ENCODE results near the gene CDR2L.
A peak's percentile ranks its signal among the peaks of the same experiment; 100 is the strongest.
"Not testable (repeated sequence)": the region's sequence is repeated elsewhere in the genome, so short reads cannot be mapped to it uniquely, and the experiment has no call there.

Gene CDR2L

GRCh38 chr17:74981318-74981978, 6.0 kb upstream of the CDR2L start:
- no peaks in the 10 kb centered on the region for H3K9me3 Mint-ChIP-seq
- H3K4me1 Mint-ChIP-seq, result peaks cover 26% of the 10 kb centered on the region
- peak overlapping the region; percentile 75 for H3K27ac Mint-ChIP-seq
- no peaks in the 10 kb centered on the region for H3K36me3 Mint-ChIP-seq
- CTCF ChIA-PET, result no interaction called here
- H3K27me3 Mint-ChIP-seq, result peaks cover 85% of the 10 kb centered on the region
- no peak for DNase-seq
- peak overlapping the region; percentile 81 for H3K4me3 Mint-ChIP-seq

GRCh38 chr17:74981979-74982662, 5.3 kb upstream of the CDR2L start:
- DNase-seq, result peak; percentile 88
- Mint-ChIP-seq H3K27me3 (peaks cover 84% of the 10 kb centered on the region), H3K4me3 (peak overlapping the region; percentile 81), H3K27ac (peak overlapping the region; percentile 75), H3K9me3 (no peaks in the 10 kb centered on the region), H3K4me1 (peaks cover 33% of the 10 kb centered on the region), H3K36me3 (no peaks in the 10 kb centered on the region)
- CTCF ChIA-PET, result interaction anchor here (1.3 kb wide), 1 partner anchor 30 kb away, joined by 5 read pairs; the partner anchor contains the start of gene MRPL58

- Mint-ChIP-seq H3K4me1 (peaks cover 35% of the 10 kb centered on the region), H3K27me3 (peaks cover 82% of the 10 kb centered on the region), H3K4me3 (peak overlapping the region; percentile 21)
- CTCF ChIA-PET, result interaction anchor here (1.3 kb wide), 2 partner anchors 22 to 29 kb away, joined by 5 read pairs; partner anchors contain the start of gene MRPL58
- H3K9me3 Mint-ChIP-seq, H3K27ac Mint-ChIP-seq, H3K36me3 Mint-ChIP-seq, DNase-seq: not testable (repeated sequence)
These were observed 4.6 kb upstream of the CDR2L start for GRCh38 chr17:74982663-74983313.

- no peak overlapping the region for H3K27ac Mint-ChIP-seq
- no peak overlapping the region for H3K4me3 Mint-ChIP-seq
- CTCF ChIA-PET, result interaction anchor here (0.7 kb wide), 1 partner anchor 26 kb away, joined by 5 read pairs; no protein-coding TSS in a partner anchor
- no peaks in the 10 kb centered on the region for H3K36me3 Mint-ChIP-seq
- H3K4me1 Mint-ChIP-seq, result peaks cover 35% of the 10 kb centered on the region
- H3K27me3 Mint-ChIP-seq, result peaks cover 89% of the 10 kb centered on the region
- H3K9me3 Mint-ChIP-seq, result no peaks in the 10 kb centered on the region
- no peak for DNase-seq
These were observed 1.2 kb upstream of the CDR2L start for GRCh38 chr17:74986206-74986576.

GRCh38 chr17:74987909-74988711, 678 bp downstream of the CDR2L start:
- Mint-ChIP-seq H3K4me3 (peak overlapping the region; percentile 69), H3K27ac (no peak overlapping the region), H3K4me1 (peaks cover 23% of the 10 kb centered on the region), H3K27me3 (peaks cover 84% of the 10 kb centered on the region), H3K36me3 (no peaks in the 10 kb centered on the region), H3K9me3 (no peaks in the 10 kb centered on the region)
- CTCF ChIA-PET, result interaction anchor here (0.7 to 2.0 kb wide), 7 partner anchors 18 to 74 kb away, joined by 3 to 13 read pairs (median 4); partner anchors contain the start of gene MRPL58
- peak; percentile 60 for DNase-seq

- Mint-ChIP-seq H3K4me1 (peaks cover 22% of the 10 kb centered on the region), H3K27me3 (peaks cover 73% of the 10 kb centered on the region), H3K36me3 (no peaks in the 10 kb centered on the region), H3K27ac (no peak overlapping the region), H3K4me3 (no peak overlapping the region), H3K9me3 (no peaks in the 10 kb centered on the region)
- CTCF ChIA-PET, result interaction anchor here (1.6 kb wide), 1 partner anchor 29 kb away, joined by 8 read pairs; no protein-coding TSS in a partner anchor
- no peak for DNase-seq
These were observed 3.2 kb downstream of the CDR2L start for GRCh38 chr17:74990581-74991105.

- Mint-ChIP-seq H3K27me3 (peaks cover 70% of the 10 kb centered on the region), H3K4me1 (peaks cover 14% of the 10 kb centered on the region), H3K9me3 (no peaks in the 10 kb centered on the region), H3K4me3 (no peak overlapping the region), H3K36me3 (no peaks in the 10 kb centered on the region), H3K27ac (no peak overlapping the region)
- DNase-seq, result no peak
- CTCF ChIA-PET, result interaction anchor here (1.6 kb wide), 2 partner anchors 20 to 32 kb away, joined by 4 to 6 read pairs; partner anchors contain the start of gene MRPL58
These were observed 4.8 kb downstream of the CDR2L start for GRCh38 chr17:74992223-74992622.

GRCh38 chr17:74994440-74994839, 7.0 kb downstream of the CDR2L start:
- no peak overlapping the region for H3K4me3 Mint-ChIP-seq
- H3K27ac Mint-ChIP-seq, result peak overlapping the region; percentile 28
- H3K36me3 Mint-ChIP-seq, result no peaks in the 10 kb centered on the region
- CTCF ChIA-PET, result interaction anchor here (1.1 to 1.9 kb wide), 2 partner anchors 12 to 34 kb away, joined by 3 to 5 read pairs; no protein-coding TSS in a partner anchor
- H3K27me3 Mint-ChIP-seq, result peaks cover 52% of the 10 kb centered on the region
- no peak for DNase-seq
- H3K4me1 Mint-ChIP-seq, result peaks cover 14% of the 10 kb centered on the region
- no peaks in the 10 kb centered on the region for H3K9me3 Mint-ChIP-seq

- no peak overlapping the region for H3K27ac Mint-ChIP-seq
- DNase-seq, result no peak
- H3K4me3 Mint-ChIP-seq, result no peak overlapping the region
- no peaks in the 10 kb centered on the region for H3K9me3 Mint-ChIP-seq
- CTCF ChIA-PET, result interaction anchor here (0.6 kb wide), 1 partner anchor 44 kb away, joined by 3 read pairs; no protein-coding TSS in a partner anchor
- peaks cover 38% of the 10 kb centered on the region for H3K27me3 Mint-ChIP-seq
- peaks cover 9% of the 10 kb centered on the region for H3K4me1 Mint-ChIP-seq
- no peaks in the 10 kb centered on the region for H3K36me3 Mint-ChIP-seq
These were observed 8.4 kb downstream of the CDR2L start for GRCh38 chr17:74995847-74996246.

- Mint-ChIP-seq H3K4me3 (no peak overlapping the region), H3K9me3 (no peaks in the 10 kb centered on the region), H3K36me3 (no peaks in the 10 kb centered on the region), H3K27ac (peak overlapping the region; percentile 53), H3K4me1 (peaks cover 9% of the 10 kb centered on the region), H3K27me3 (peaks cover 20% of the 10 kb centered on the region)
- no peak for DNase-seq
- CTCF ChIA-PET, result interaction anchor here (1.2 to 2.1 kb wide), 2 partner anchors 12 to 38 kb away, joined by 3 to 12 read pairs; partner anchors contain the start of gene CDR2L
These were observed 11.4 kb downstream of the CDR2L start for GRCh38 chr17:74998783-74999182.

- Mint-ChIP-seq H3K27me3 (peaks cover 17% of the 10 kb centered on the region), H3K4me1 (peaks cover 9% of the 10 kb centered on the region), H3K27ac (no peak overlapping the region), H3K36me3 (no peaks in the 10 kb centered on the region), H3K9me3 (no peaks in the 10 kb centered on the region), H3K4me3 (no peak overlapping the region)
- DNase-seq, result no peak
- CTCF ChIA-PET, result interaction anchor here (0.6 to 2.1 kb wide), 3 partner anchors 12 to 71 kb away, joined by 3 to 12 read pairs (median 4); partner anchors contain the start of gene CDR2L
These were observed 12.1 kb downstream of the CDR2L start for GRCh38 chr17:74999523-74999922.

- CTCF ChIA-PET, result interaction anchor here (1.4 kb wide), 1 partner anchor 39 kb away, joined by 3 read pairs; no protein-coding TSS in a partner anchor
- H3K4me1 Mint-ChIP-seq, result peaks cover 9% of the 10 kb centered on the region
- no peaks in the 10 kb centered on the region for H3K36me3 Mint-ChIP-seq
- H3K9me3 Mint-ChIP-seq, result no peaks in the 10 kb centered on the region
- peaks cover 18% of the 10 kb centered on the region for H3K27me3 Mint-ChIP-seq
- DNase-seq, result no peak
- no peak overlapping the region for H3K27ac Mint-ChIP-seq
- no peak overlapping the region for H3K4me3 Mint-ChIP-seq
These were observed 14.7 kb downstream of the CDR2L start for GRCh38 chr17:75001915-75002843.
